ENCODE measurements around the gene ZC3H4. TPM values are rescaled to one million over a fixed set of nuclear protein-coding genes. Genes with fewer than 3 reads are reported as not detected.
A peak's percentile ranks its signal among the peaks of the same experiment; 100 is the strongest.
"Not testable (repeated sequence)": the region's sequence is repeated elsewhere in the genome, so short reads cannot be mapped to it uniquely, and the experiment has no call there.

ZC3H4 gene
- total RNA-seq, 2 experiments from 2014 or later, result 98.3 to 104 TPM

- DNase-seq, result no peak
- Mint-ChIP-seq H3K9me3 (no peaks in the 10 kb centered on the region), H3K27ac (peak overlapping the region; percentile 86), H3K4me3 (no peak overlapping the region), H3K4me1 (peaks cover 57% of the 10 kb centered on the region), H3K27me3 (no peaks in the 10 kb centered on the region), H3K36me3 (ENCODE audit: low read depth) (peaks cover 78% of the 10 kb centered on the region)
- ChIA-PET CTCF (interaction anchor here (1.2 to 6.8 kb wide), 3 partner anchors 16 to 97 kb away, joined by 4 to 65 read pairs (median 45); partner anchors contain the start of gene SAE1), POLR2A (interaction anchor here (1.2 to 4.0 kb wide), 4 partner anchors 11 to 36 kb away, joined by 3 to 46 read pairs (median 16); partner anchors contain the start of gene SAE1)
Observed at GRCh38 chr19:47146920-47147319, 33.3 kb upstream of the ZC3H4 start.

GRCh38 chr19:47145639-47146486 is 32.3 kb upstream of the ZC3H4 start:
- Mint-ChIP-seq H3K4me1 (peaks cover 62% of the 10 kb centered on the region), H3K27ac (peak overlapping the region; percentile 86), H3K27me3 (no peaks in the 10 kb centered on the region), H3K9me3 (no peaks in the 10 kb centered on the region), H3K36me3 (ENCODE audit: low read depth) (peaks cover 74% of the 10 kb centered on the region), H3K4me3 (no peak overlapping the region)
- POLR2A ChIA-PET, result interaction anchor here (1.0 to 4.0 kb wide), 8 partner anchors 12 to 98 kb away, joined by 3 to 46 read pairs (median 4); partner anchors contain the start of genes SAE1 and ZC3H4
- CTCF ChIA-PET, result interaction anchor here (0.7 to 6.8 kb wide), 10 partner anchors 12 to 260 kb away, joined by 3 to 65 read pairs (median 4); partner anchors contain the start of gene SAE1
- no peak for DNase-seq

DNA sequence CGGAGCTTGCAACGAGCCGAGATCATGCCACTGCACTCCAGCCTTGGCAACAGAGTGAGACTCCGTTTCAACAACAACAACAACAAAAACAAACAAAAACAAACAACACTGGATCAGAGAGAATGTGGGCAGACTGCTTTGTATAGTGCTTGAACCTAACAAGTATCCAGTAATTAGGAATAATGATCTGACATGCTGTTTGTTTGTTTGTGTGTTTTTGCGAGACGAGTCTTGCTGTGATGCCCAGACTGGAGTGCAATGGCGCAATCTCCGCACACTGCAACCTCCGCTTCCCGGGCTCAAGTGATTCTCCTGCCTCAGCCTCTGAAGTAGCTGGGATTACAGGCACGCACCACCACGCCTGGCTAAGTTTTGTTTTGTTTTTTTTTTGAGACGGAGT is 31.1 kb upstream of the ZC3H4 start:
- ChIA-PET POLR2A (interaction anchor here (1.2 to 4.0 kb wide), 3 partner anchors 12 to 47 kb away, joined by 3 to 46 read pairs (median 22); partner anchors contain the start of gene SAE1), CTCF (interaction anchor here (1.3 to 6.8 kb wide), 5 partner anchors 13 to 109 kb away, joined by 3 to 65 read pairs (median 7); no protein-coding TSS in a partner anchor)
- H3K27me3 Mint-ChIP-seq, result no peaks in the 10 kb centered on the region
- peaks cover 63% of the 10 kb centered on the region for H3K36me3 Mint-ChIP-seq (ENCODE audit: low read depth)
- H3K4me3 Mint-ChIP-seq, result no peak overlapping the region
- H3K4me1 Mint-ChIP-seq, result peaks cover 53% of the 10 kb centered on the region
- no peak overlapping the region for H3K27ac Mint-ChIP-seq
- H3K9me3 Mint-ChIP-seq, result no peaks in the 10 kb centered on the region
- no peak for DNase-seq

- Mint-ChIP-seq H3K36me3 (ENCODE audit: low read depth) (peaks cover 63% of the 10 kb centered on the region), H3K27ac (peak overlapping the region; percentile 21), H3K27me3 (no peaks in the 10 kb centered on the region), H3K9me3 (no peaks in the 10 kb centered on the region), H3K4me1 (peaks cover 55% of the 10 kb centered on the region), H3K4me3 (no peak overlapping the region)
- ChIA-PET POLR2A (interaction anchor here (1.2 to 4.0 kb wide), 3 partner anchors 11 to 48 kb away, joined by 3 to 46 read pairs (median 4); partner anchors contain the start of genes SAE1 and ZC3H4), CTCF (interaction anchor here (1.0 kb wide), 2 partner anchors 11 to 101 kb away, joined by 4 to 6 read pairs; no protein-coding TSS in a partner anchor)
- DNase-seq, result no peak
Observed at GRCh38 chr19:47143322-47144073, 29.9 kb upstream of the ZC3H4 start.

GRCh38 chr19:47142779-47143178 is 29.2 kb upstream of the ZC3H4 start:
- CTCF ChIA-PET, result interaction anchor here (1.0 kb wide), 2 partner anchors 10 to 101 kb away, joined by 4 to 6 read pairs; no protein-coding TSS in a partner anchor
- H3K27me3 Mint-ChIP-seq, result no peaks in the 10 kb centered on the region
- POLR2A ChIA-PET, result interaction anchor here (1.7 to 4.0 kb wide), 2 partner anchors 10 to 29 kb away, joined by 4 to 46 read pairs; partner anchors contain the start of genes SAE1 and ZC3H4
- H3K27ac Mint-ChIP-seq, result no peak overlapping the region
- H3K36me3 Mint-ChIP-seq (ENCODE audit: low read depth), result peaks cover 61% of the 10 kb centered on the region
- DNase-seq, result no peak
- no peak overlapping the region for H3K4me3 Mint-ChIP-seq
- H3K4me1 Mint-ChIP-seq, result peaks cover 51% of the 10 kb centered on the region
- H3K9me3 Mint-ChIP-seq, result no peaks in the 10 kb centered on the region

- H3K27ac Mint-ChIP-seq, result no peak overlapping the region
- DNase-seq, result no peak
- ChIA-PET CTCF (interaction anchor here (1.3 kb wide), 1 partner anchor 102 kb away, joined by 3 read pairs; no protein-coding TSS in a partner anchor), POLR2A (interaction anchor here (0.8 kb wide), 2 partner anchors 10 to 15 kb away, joined by 3 to 4 read pairs; no protein-coding TSS in a partner anchor)
- peaks cover 54% of the 10 kb centered on the region for H3K36me3 Mint-ChIP-seq (ENCODE audit: low read depth)
- H3K27me3 Mint-ChIP-seq, result no peaks in the 10 kb centered on the region
- H3K4me3 Mint-ChIP-seq, result no peak overlapping the region
- peaks cover 50% of the 10 kb centered on the region for H3K4me1 Mint-ChIP-seq
- H3K9me3 Mint-ChIP-seq, result no peaks in the 10 kb centered on the region
Observed at GRCh38 chr19:47141695-47142094, 28.1 kb upstream of the ZC3H4 start.

DNA sequence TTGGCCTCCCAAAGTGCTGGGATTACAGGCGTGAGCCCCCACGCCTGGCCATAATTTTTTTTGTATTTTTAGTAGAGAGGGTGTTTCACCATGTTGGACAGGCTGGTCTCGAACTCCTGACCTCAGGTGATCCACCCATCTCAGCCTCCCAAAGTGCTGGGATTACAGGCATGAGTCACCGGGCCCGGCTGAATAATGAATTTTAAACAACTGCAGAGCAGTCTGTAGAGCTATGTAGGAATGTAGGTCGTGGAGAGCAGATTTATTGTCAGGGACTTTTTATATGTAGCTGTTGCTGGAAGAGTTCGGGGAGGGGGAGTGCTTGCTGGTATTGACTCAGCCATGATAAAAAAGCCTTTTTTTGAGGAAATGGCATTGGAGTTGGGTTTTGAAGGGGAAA is 27.7 kb upstream of the ZC3H4 start:
- CTCF ChIA-PET, result interaction anchor here (1.3 kb wide), 1 partner anchor 103 kb away, joined by 3 read pairs; no protein-coding TSS in a partner anchor
- POLR2A ChIA-PET, result interaction anchor here (0.8 kb wide), 1 partner anchor 15 kb away, joined by 3 read pairs; no protein-coding TSS in a partner anchor
- Mint-ChIP-seq H3K36me3 (ENCODE audit: low read depth) (peaks cover 49% of the 10 kb centered on the region), H3K27ac (peak overlapping the region; percentile 13), H3K4me1 (peaks cover 47% of the 10 kb centered on the region)
- not testable (repeated sequence) for H3K27me3 Mint-ChIP-seq, H3K9me3 Mint-ChIP-seq, H3K4me3 Mint-ChIP-seq, DNase-seq

GRCh38 chr19:47135156-47135555 is 21.6 kb upstream of the ZC3H4 start:
- no peak for DNase-seq
- POLR2A ChIA-PET, result no interaction called here
- no peaks in the 10 kb centered on the region for H3K27me3 Mint-ChIP-seq
- CTCF ChIA-PET, result interaction anchor here (0.9 to 1.2 kb wide), 2 partner anchors 10 to 75 kb away, joined by 3 to 4 read pairs; no protein-coding TSS in a partner anchor
- peaks cover 64% of the 10 kb centered on the region for H3K36me3 Mint-ChIP-seq (ENCODE audit: low read depth)
- peaks cover 61% of the 10 kb centered on the region for H3K4me1 Mint-ChIP-seq
- H3K4me3 Mint-ChIP-seq, result no peak overlapping the region
- H3K9me3 Mint-ChIP-seq, result peaks cover 2% of the 10 kb centered on the region
- no peak overlapping the region for H3K27ac Mint-ChIP-seq

DNA sequence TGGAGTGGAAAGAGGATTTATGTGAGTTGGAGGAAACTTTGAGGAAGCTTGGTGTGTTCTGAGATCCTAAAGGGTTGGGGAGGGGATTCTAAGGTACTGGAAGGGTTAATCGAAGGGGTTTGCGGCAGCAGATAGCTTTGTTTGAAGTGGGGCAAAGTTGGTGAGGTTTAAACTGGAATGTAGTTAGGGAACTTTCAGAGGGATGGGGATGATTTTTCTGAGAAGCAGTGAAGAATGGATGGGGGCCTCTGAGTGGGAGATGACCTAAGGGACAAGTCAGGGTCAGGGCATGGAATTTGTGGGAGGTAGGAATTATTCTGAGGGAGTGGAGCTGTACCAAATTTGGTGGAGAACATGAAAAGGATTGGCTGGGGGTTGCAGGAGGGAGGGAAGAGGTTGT is 21.0 kb upstream of the ZC3H4 start:
- CTCF ChIA-PET, result interaction anchor here (0.9 to 1.2 kb wide), 2 partner anchors 9 to 76 kb away, joined by 3 to 4 read pairs; no protein-coding TSS in a partner anchor
- Mint-ChIP-seq H3K4me1 (peaks cover 61% of the 10 kb centered on the region), H3K27me3 (no peaks in the 10 kb centered on the region), H3K9me3 (peaks cover 2% of the 10 kb centered on the region), H3K36me3 (ENCODE audit: low read depth) (peaks cover 64% of the 10 kb centered on the region), H3K4me3 (no peak overlapping the region), H3K27ac (no peak overlapping the region)
- POLR2A ChIA-PET, result interaction anchor here (4.7 kb wide), 1 partner anchor 10 kb away, joined by 46 read pairs; no protein-coding TSS in a partner anchor
- no peak for DNase-seq

GRCh38 chr19:47133021-47133471 is 19.5 kb upstream of the ZC3H4 start:
- Mint-ChIP-seq H3K27me3 (no peaks in the 10 kb centered on the region), H3K4me1 (peaks cover 53% of the 10 kb centered on the region), H3K9me3 (peaks cover 2% of the 10 kb centered on the region), H3K4me3 (peak overlapping the region; percentile 97), H3K36me3 (ENCODE audit: low read depth) (peaks cover 50% of the 10 kb centered on the region), H3K27ac (peak overlapping the region; percentile 59)
- DNase-seq, result no peak
- CTCF ChIA-PET, result interaction anchor here (0.6 to 4.0 kb wide), 11 partner anchors 10 to 1824 kb away, joined by 3 to 36 read pairs (median 4); no protein-coding TSS in a partner anchor
- POLR2A ChIA-PET, result interaction anchor here (0.8 to 4.7 kb wide), 9 partner anchors 12 to 140 kb away, joined by 3 to 88 read pairs (median 15); partner anchors contain the start of genes CCDC9 and ZC3H4

- ChIA-PET POLR2A (interaction anchor here (0.8 to 4.7 kb wide), 15 partner anchors 13 to 347 kb away, joined by 3 to 88 read pairs (median 11); partner anchors contain the start of genes CCDC9, TMEM160 and ZC3H4), CTCF (interaction anchor here (0.6 to 4.0 kb wide), 17 partner anchors 11 to 1823 kb away, joined by 3 to 36 read pairs (median 7); partner anchors contain the start of gene ZC3H4)
- no peak for DNase-seq
- peak overlapping the region; percentile 97 for H3K4me3 Mint-ChIP-seq
- no peaks in the 10 kb centered on the region for H3K27me3 Mint-ChIP-seq
- H3K9me3 Mint-ChIP-seq, result peaks cover 2% of the 10 kb centered on the region
- H3K36me3 Mint-ChIP-seq (ENCODE audit: low read depth), result peaks cover 50% of the 10 kb centered on the region
- peaks cover 53% of the 10 kb centered on the region for H3K4me1 Mint-ChIP-seq
- H3K27ac Mint-ChIP-seq, result peak overlapping the region; percentile 90
Observed at GRCh38 chr19:47132194-47132852, 18.7 kb upstream of the ZC3H4 start.

All from activated CD4-positive, alpha-beta memory T cell treated with anti-CD3 and anti-CD28 coated beads, Interleukin-2, amount 10 ng/mL, durations not matched to agents 7 days and 5 days (primary cell).